DMS 273 (cell line): Measurements from ENCODE around the gene ALS2CL.
A peak's percentile ranks its signal among the peaks of the same experiment; 100 is the strongest.

ENCODE experiments used
- DNase-seq: peaks from one replicate; lab custom pipeline; 2025; ENCODE audit not compliant: unreplicated experiment; lab: John Stamatoyannopoulos, UW

Gene ALS2CL

DNA sequence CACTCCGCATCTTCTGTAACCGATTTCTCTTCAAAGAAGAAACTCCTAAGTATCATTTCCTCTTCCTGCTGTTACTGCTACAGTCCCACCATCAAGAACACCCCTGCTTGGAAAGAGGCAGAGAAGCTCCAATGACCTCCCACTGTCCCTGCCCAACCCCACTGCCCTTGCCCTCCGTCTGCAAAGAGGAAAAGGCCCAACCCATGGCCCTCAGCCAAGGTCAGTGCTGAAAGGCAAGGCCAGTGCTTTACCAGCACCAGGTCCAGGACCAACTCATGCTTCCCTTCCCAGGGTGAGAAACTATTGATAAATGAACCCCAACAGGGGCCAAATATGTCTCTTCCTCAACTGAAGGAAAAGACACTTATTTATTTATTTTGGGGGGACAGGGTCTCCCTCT lies 58.6 kb downstream of the ALS2CL start:
- DNase-seq = no peak

DNA sequence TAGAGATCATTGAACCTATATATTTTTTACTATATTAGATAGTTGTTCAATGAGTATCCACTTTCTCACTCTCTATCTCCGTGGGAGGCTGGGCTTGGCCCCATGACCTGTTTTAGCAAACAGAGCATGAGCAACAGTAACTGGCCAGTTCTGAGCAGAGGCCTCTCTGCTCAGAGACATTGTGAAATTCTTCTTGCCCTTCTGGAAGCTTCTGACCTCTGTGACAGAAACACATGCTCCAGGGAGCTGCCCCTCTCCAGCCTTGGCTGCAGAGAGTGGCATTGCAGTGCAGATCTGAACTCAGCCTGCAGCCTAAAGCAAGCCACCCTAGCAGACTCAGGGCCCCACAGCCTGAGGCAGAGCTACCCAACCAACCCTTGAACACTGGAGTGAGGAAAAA lies 60.7 kb downstream of the ALS2CL start:
- no peak for DNase-seq

DNA sequence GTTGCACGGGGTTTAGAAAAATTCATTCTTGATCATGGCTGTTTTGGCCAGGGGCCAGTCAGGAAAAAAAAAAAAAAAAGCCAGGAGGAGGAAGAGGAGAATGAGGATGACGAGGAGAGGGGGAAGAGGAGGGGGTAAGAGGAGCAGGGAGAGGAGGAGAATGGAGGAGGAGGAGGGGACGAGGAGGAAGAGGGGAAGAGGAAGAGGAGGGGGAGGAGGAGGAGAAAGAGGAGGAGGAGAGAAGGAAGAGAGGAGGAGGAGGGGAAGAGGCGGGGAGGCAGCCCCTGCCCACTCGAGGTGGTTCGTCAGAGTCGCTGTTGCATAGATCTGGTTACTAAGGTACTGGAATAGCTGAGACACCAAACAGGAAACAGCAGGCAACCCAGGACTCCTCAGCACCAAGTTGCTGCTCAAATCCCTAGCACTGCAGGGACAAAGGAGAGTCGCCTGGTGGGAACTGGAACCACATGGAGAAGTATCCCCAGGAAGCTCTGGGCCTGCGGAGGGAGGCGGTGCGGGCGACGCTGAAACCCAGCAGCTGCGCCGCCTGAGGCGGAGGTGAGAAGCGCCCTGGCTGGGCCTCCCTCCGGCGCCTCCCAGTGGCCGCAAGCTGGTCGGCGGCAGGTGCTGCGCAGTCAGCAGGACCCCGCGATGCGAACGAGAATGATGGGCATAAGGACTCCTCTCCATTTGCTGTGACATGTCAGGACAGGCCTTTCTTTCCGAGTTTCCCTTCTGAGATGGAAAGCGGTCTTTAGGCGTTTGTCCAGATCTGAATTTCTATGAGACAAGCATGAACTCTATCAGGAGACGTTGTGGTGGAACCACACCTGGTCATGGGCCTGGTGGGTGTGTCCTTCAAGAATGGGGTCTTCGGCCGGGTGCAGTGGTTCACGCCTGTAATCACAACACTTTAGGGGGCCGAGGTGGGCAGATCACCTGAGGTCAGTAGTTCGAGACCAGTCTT lies 63.6 kb downstream of the ALS2CL start:
- peak; percentile 89 for DNase-seq

DNA sequence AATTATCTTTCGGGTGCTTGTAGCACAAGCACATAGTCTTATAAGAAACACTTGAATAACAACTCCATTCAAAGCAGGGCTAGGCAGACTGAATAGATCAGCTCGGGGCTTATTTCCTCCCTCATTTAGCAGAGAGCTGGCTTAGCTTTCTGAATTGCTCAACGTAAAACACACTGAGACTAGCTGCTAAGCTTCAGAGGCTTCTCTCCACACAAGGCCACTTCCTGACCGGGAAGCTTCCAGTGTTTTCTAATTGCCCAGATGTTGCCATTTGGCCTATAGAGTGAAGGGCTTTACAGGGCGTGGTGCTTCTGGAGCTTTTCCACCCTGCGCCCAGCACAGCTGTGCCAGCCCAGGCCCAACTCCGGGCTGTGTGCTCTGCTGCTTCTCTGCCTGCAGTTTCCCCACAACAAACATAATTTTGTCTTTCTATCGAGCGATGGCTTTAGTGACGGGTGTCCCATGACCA lies 64.5 kb downstream of the ALS2CL start:
- DNase-seq = no peak

DNA sequence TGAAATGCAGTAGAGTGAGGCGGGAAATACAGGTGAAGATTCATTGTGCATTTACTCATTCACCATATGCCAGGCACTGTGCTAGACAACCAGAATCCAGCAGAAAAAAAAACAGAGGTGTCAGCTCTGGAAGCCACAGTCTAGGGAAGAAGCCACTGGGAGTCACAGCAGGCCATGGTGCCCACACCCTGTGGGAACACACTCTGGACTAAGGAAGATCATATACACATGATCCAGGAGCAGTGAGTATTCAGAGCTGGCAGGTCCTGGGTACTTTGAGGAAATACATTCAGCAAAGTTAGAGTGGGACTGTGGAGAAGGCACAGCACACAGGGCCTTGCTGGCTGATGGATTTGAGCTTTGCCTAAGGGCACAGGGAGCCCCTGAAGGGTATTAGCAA lies 66.4 kb downstream of the ALS2CL start:
- DNase-seq = no peak

DNA sequence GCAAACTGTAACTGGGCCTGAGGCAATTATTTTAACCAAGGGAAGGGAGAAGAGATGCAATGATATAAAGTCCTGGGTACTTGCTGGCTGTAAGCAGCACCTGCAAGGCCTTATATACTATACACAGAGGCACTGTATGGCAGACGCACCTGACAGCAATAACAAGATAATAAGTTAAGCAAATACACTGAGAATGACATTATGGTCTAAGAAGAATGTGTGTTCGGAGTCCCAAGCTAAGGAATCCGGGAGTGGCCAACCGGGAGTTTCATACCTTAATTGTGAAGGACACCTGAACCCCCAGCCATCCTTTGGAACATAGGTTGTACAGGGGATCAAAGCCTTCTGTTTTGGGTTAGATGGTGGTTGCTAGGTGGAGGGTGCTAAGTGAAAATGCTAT lies 67.4 kb downstream of the ALS2CL start:
- no peak for DNase-seq

DNA sequence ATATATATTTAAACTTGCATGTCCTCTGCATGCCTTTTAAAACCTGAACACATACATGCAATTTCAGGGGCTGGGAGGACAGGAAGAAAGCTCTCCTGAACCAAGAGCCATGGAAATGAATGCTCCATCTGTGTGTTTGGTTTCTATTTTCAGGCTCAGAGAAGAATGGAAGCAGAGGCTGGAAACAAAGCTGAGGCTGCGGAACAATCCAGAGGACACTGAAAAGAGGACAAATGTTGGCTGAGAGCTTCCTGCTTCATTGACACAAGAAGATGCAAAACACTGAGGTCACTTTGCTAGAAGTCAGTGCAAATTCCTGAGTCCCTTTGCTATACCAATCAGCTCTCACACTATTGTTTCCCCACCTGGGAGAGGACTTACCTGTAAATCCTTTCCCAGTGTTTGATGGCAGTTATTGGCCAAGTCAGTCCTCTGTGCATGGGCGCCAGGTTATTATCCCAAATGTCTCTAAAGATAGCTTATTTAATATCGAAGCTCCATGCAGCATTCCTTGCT lies 68.4 kb downstream of the ALS2CL start:
- no peak for DNase-seq

DNA sequence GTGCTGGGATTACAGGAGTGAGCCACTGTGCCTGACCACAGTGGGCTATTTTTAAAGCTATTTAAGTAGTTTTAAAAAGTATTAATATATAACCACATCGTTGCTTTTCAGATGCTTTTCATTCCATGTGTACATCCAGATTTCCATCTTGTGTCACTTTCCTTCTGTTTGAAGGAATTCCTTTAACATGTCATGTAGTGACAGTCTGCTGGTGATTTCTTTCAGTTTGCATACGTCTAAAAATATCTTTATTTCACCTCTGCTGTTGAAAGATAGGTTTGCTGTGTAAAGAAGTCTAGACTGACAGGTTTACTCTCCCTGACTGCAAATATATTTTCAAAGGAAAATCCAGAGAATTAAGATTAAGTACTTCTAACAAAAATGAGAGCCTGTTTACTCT lies 68.9 kb downstream of the ALS2CL start:
- DNase-seq = no peak

DNA sequence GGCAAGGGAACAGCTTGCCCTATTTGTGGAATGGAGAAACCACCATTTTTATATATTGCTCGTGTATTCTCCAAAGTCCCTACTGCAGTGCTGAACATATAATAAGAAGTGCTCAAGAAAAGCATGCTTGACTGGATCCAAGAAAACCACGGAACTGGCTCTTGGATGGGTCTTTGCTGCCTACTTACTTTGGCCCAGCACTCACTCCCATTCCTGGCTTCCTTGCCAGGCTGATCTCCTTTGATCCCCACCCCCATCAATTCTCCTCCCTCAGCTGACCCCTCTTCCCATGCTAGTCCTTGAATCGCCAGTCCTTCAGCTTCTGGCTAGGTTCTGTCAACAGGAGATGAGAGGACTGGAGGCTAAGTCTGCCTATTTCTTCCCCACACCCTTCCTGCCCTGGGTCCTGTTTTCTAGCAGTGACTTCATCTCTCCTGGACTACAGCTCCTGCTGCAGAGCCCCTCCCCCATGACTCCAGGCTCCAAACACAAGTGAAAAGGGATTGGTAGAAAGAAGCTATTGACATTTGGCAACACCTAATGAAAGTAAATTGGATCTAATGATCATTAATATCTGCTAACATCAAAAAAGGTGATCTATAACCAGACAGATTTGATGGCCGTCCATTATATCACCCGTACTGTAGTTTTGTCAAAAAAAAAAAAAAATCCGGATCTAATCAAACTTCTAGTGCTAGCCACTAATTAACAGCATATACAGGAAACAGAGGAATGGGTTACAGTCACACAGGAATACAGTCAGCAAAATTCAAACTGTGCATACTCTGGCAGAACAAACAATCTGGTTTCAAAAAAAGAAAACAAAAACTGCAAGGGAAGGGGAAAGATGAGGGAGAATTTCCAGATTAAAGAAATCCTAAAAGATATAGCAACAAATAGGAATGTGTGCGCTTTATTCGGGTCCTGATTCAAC lies 73.4 kb downstream of the ALS2CL start:
- DNase-seq = no peak
